GM12878 (cell line): Measurements from ENCODE around the gene OTOF. TPM values are rescaled to one million over a fixed set of nuclear protein-coding genes. Genes with fewer than 3 reads are reported as not detected.

ENCODE experiments used
- ATAC-seq: fragments of 200-7000 bp; cut with Tn5 transposase; 3 replicates; pipeline ENCODE4 v1.9.1; 2020; ENCODE audit warnings: mild to moderate bottlenecking, moderate library complexity
- BruUV-seq: library from RNA; stranded (reverse); fragments of 400-500 nt; replicated peaks from 2 replicates; lab custom pipeline; 2021; lab: Mats Ljungman, UMichigan
- CTCF ChIA-PET: fragments of 300-600 bp; sonication (Branson Sonifier 250); formaldehyde crosslinking; extraction: SDS; loops from one replicate; lab custom pipeline; 2021; ENCODE audit warnings: inconsistent platforms; lab: Yijun Ruan, JAX
- POLR2A ChIA-PET: fragments of 350-600 bp; formaldehyde crosslinking; extraction: SDS; loops from one replicate; lab custom pipeline; 2021; ENCODE audit warnings: inconsistent platforms; lab: Charles Lee
- RAD21 ChIA-PET: fragments of 300-600 bp; sonication (Branson Sonifier 250); formaldehyde crosslinking; loops from one replicate; lab custom pipeline; 2023; ENCODE audit warnings: antibody characterized with exemption; ENCODE audit not compliant: unreplicated experiment; lab: Charles Lee
- SMC1A ChIA-PET: fragments of 300-600 bp; sonication (Branson Sonifier 250); formaldehyde crosslinking; loops from one replicate; lab custom pipeline; 2023; ENCODE audit not compliant: unreplicated experiment, uncharacterized antibody; lab: Charles Lee
- DNase-seq: peaks from one replicate; pipeline ENCODE4 v3.0.0-alpha.2; 2011; ENCODE audit warnings: low read depth, low spot score
- FAIRE-seq: peaks from 3 replicates; lab custom pipeline; 2011; peaks lifted over from hg19 to GRCh38; lab: Jason Lieb, UNC
- H2AFZ ChIP-seq: 2 replicates; pipeline ENCODE4 v1.6.0; 2011; ENCODE audit warnings: low read depth, low read length, control low read depth; ENCODE audit not compliant: control insufficient read depth
- H3K27ac ChIP-seq: 2 replicates; pipeline ENCODE4 v1.5.1; 2011; ENCODE audit warnings: control low read depth; ENCODE audit not compliant: control insufficient read depth, insufficient read depth
- H3K27me3 ChIP-seq, 2 experiments: replicated peaks in 1 of 2; 2 replicates each; pipeline versions ENCODE4 v1.6.0 to v1.6.1; 2011; ENCODE audit warnings: low read length in 1 of 2; ENCODE audit not compliant: control insufficient read depth in 2 of 2, insufficient read depth in 2 of 2
- H3K36me3 ChIP-seq, 2 experiments: 2 replicates each; pipeline ENCODE4 v1.5.1; 2011; ENCODE audit warnings: low read length in 1 of 2; ENCODE audit not compliant: control insufficient read depth in 2 of 2, insufficient read depth in 2 of 2
- H3K4me1 ChIP-seq: 2 replicates; pipeline ENCODE4 v1.6.1; 2011; ENCODE audit warnings: mild to moderate bottlenecking, low read length, moderate library complexity, mixed read lengths; ENCODE audit not compliant: control insufficient read depth, insufficient read depth
- H3K4me2 ChIP-seq: 2 replicates; pipeline ENCODE4 v1.6.0; 2011; ENCODE audit warnings: control low read depth; ENCODE audit not compliant: control insufficient read depth, insufficient read depth
- H3K4me3 ChIP-seq: fragments of 200-600 bp; sonication (generic); 2 replicates; pipeline ENCODE4 v1.5.1; 2016
- H3K79me2 ChIP-seq: 2 replicates; pipeline ENCODE4 v1.6.0; 2011; ENCODE audit warnings: low read length; ENCODE audit not compliant: control insufficient read depth, insufficient read depth
- H3K9ac ChIP-seq: 2 replicates; pipeline ENCODE4 v1.8.0; 2011; ENCODE audit warnings: low read length, control low read depth, mixed read lengths; ENCODE audit not compliant: control insufficient read depth, insufficient read depth
- H3K9me3 ChIP-seq: replicated peaks from 3 replicates; pipeline ENCODE4 v1.5.1; 2011; ENCODE audit warnings: mild to moderate bottlenecking, low read length; ENCODE audit not compliant: control insufficient read depth, insufficient read depth
- H4K20me1 ChIP-seq: 2 replicates; pipeline ENCODE4 v1.6.0; 2011; ENCODE audit not compliant: control insufficient read depth, insufficient read depth
- CREM ChIP-seq: IDR thresholded peaks from 2 replicates; pipeline ENCODE4 v1.6.1; 2014; ENCODE audit warnings: antibody characterized with exemption, low read depth
- HCFC1 ChIP-seq: fragments of 150-350 bp; IDR thresholded peaks from 2 replicates; pipeline ENCODE4 v1.6.1; 2014; ENCODE audit warnings: low read length
- MEF2A ChIP-seq: IDR thresholded peaks from 2 replicates; pipeline ENCODE4 v1.6.1; 2011; ENCODE audit warnings: low read depth, mild to moderate bottlenecking, low read length, moderate library complexity; ENCODE audit not compliant: insufficient read depth
- MTA3 ChIP-seq: IDR thresholded peaks from 2 replicates; pipeline ENCODE4 v1.6.1; 2012; ENCODE audit warnings: low read length, inconsistent platforms, borderline replicate concordance
- NR2F1 ChIP-seq: fragments of 450-650 bp; conservative IDR thresholded peaks from 2 replicates; pipeline ENCODE4 v1.6.1; 2017; ENCODE audit warnings: mild to moderate bottlenecking
- NRF1 ChIP-seq: conservative IDR thresholded peaks from 2 replicates; pipeline ENCODE4 v1.6.1; 2011; ENCODE audit warnings: mild to moderate bottlenecking, low read depth, low read length, improper control_type of control experiment
- RAD21 ChIP-seq: IDR thresholded peaks from 2 replicates; pipeline ENCODE4 v1.6.1; 2011; ENCODE audit warnings: mild to moderate bottlenecking, low read depth, low read length, moderate library complexity; ENCODE audit not compliant: insufficient read depth
- TAF1 ChIP-seq: IDR thresholded peaks from 2 replicates; pipeline ENCODE4 v1.6.1; 2011; ENCODE audit warnings: mild to moderate bottlenecking, low read depth, low read length, borderline replicate concordance
- whole genome bisulfite sequencing: methylation state at CpG from one replicate; pipeline ENCODE4 v1.1.6; 2016; ENCODE audit warnings: low lambda C conversion rate; ENCODE audit not compliant: insufficient replicate concordance, insufficient coverage; ENCODE audit errors: missing lambda C conversion rate; 5-methylcytosine and 5-hydroxymethylcytosine counted together
- in situ Hi-C: fragments of 300-500 bp; cut with MboI; formaldehyde crosslinking; loops from 9 replicates; pipeline ENCODE4 v1.14.3; 2018; ENCODE audit warnings: mixed read lengths
- intact Hi-C: fragments of 100-400 bp; cut with micrococcal nuclease; formaldehyde crosslinking; loops from one replicate; pipeline ENCODE4 v1.14.2; 2022; ENCODE audit not compliant: unreplicated experiment
- polyA plus RNA-seq, 11 experiments: library from polyadenylated mRNA; depleted of rRNA in 4 of 11; unstranded in 6 of 11; stranded (reverse) in 5 of 11; fragments of >200 nt; fragmentation: Nextera tagmentation in 4 of 11; fragmentation: Illumina TruSeq in 1 of 11; extraction: Ambion mirVana in 4 of 11; extraction: Trizol in 1 of 11; gene quantifications; 1 replicate in 1 of 11; 2 replicates in 10 of 11; pipeline versions ENCODE4 v1.2.1 to v1.2.3, GENCODE V29; 2011 to 2016; ENCODE audit warnings: inconsistent platforms in 2 of 11, missing spikeins in 2 of 11, low read depth in 1 of 11
- total RNA-seq, 4 experiments: library from RNA; depleted of rRNA in 3 of 4; stranded (reverse); fragments of >200 nt in 3 of 4; fragmentation: Illumina TruSeq in 1 of 4; extraction: Trizol in 1 of 4; gene quantifications; 2 replicates each; pipeline versions ENCODE4 v1.2.1 to v1.2.3, GENCODE V29; 2013 to 2021
- TF ChIP-seq, protein P1 (sequence below): fragments of 450-650 bp; IDR thresholded peaks from 2 replicates; pipeline ENCODE4 v1.6.1; 2017; ENCODE audit warnings: mild to moderate bottlenecking, low read depth, inconsistent platforms; ENCODE audit not compliant: poor library complexity, severe bottlenecking
- TF ChIP-seq, protein P2 (sequence below): IDR thresholded peaks from 2 replicates; pipeline ENCODE4 v1.6.1; 2012; ENCODE audit warnings: low read depth, low read length, improper control_type of control experiment

Gene OTOF
- total and polyA plus RNA-seq, 10 of the 15 experiments (the other 5 are each of a cell fraction or from before 2014, with no cell fraction given), result under 0.01 to 0.31 (median 0.07) TPM; not detected in 6

GRCh38 chr2:26463244-26464192, 14.4 kb downstream of the OTOF start:
- Histone ChIP-seq H3K27me3 (no peaks in the 10 kb centered on the region), H3K4me2 (no peak overlapping the region), H3K79me2 (no peaks in the 10 kb centered on the region), H3K4me3 (no peak overlapping the region), H3K36me3 (no peaks in the 10 kb centered on the region), H2AFZ (no peak overlapping the region), H3K27ac (no peak overlapping the region), H3K9ac (no peak overlapping the region), H3K4me1 (no peaks in the 10 kb centered on the region), H3K9me3 (no peaks in the 10 kb centered on the region), H4K20me1 (no peaks in the 10 kb centered on the region)
- TF ChIP-seq HCFC1 (no peak), MEF2A (no peak), CREM (no peak)
- no peak for DNase-seq
- in situ Hi-C loops, result no loop called here
- ChIA-PET CTCF (no interaction called here), SMC1A (no interaction called here), POLR2A (no interaction called here), RAD21 (no interaction called here)
- intact Hi-C loops, result no loop called here
- ATAC-seq, result no peak
- WGBS, result 61% methylated on average over 23 of the region's 25 CpGs
- BruUV-seq, result no TSS peak
- no peak for FAIRE-seq

GRCh38 chr2:26462511-26463243, 15.2 kb downstream of the OTOF start:
- Histone ChIP-seq H4K20me1 (no peaks in the 10 kb centered on the region), H3K9ac (no peak overlapping the region), H3K4me2 (no peak overlapping the region), H3K4me1 (no peaks in the 10 kb centered on the region), H2AFZ (no peak overlapping the region), H3K79me2 (no peaks in the 10 kb centered on the region), H3K27me3 (no peaks in the 10 kb centered on the region), H3K27ac (no peak overlapping the region), H3K9me3 (no peaks in the 10 kb centered on the region), H3K4me3 (no peak overlapping the region), H3K36me3 (no peaks in the 10 kb centered on the region)
- FAIRE-seq (no peak), DNase-seq (no peak), ATAC-seq (peak; percentile 66)
- BruUV-seq, result no TSS peak
- ChIA-PET CTCF (no interaction called here), RAD21 (no interaction called here), POLR2A (no interaction called here), SMC1A (no interaction called here)
- 57% methylated on average over 14 of the region's 14 CpGs for WGBS
- intact Hi-C loops, result no loop called here
- in situ Hi-C loops, result no loop called here
- peak; percentile 29; the same call in 1 of the 2 replicates for TF ChIP-seq RAD21
- TF ChIP-seq NR2F1, result no peak
- TF ChIP-seq TAF1, result no peak
- TF ChIP-seq, protein P1, sequence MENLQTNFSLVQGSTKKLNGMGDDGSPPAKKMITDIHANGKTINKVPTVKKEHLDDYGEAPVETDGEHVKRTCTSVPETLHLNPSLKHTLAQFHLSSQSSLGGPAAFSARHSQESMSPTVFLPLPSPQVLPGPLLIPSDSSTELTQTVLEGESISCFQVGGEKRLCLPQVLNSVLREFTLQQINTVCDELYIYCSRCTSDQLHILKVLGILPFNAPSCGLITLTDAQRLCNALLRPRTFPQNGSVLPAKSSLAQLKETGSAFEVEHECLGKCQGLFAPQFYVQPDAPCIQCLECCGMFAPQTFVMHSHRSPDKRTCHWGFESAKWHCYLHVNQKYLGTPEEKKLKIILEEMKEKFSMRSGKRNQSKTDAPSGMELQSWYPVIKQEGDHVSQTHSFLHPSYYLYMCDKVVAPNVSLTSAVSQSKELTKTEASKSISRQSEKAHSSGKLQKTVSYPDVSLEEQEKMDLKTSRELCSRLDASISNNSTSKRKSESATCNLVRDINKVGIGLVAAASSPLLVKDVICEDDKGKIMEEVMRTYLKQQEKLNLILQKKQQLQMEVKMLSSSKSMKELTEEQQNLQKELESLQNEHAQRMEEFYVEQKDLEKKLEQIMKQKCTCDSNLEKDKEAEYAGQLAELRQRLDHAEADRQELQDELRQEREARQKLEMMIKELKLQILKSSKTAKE, result no peak
- TF ChIP-seq NRF1, result no peak
- TF ChIP-seq MTA3, result no peak
- TF ChIP-seq, protein P2, sequence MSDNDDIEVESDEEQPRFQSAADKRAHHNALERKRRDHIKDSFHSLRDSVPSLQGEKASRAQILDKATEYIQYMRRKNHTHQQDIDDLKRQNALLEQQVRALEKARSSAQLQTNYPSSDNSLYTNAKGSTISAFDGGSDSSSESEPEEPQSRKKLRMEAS, result no peak
